ENCODE measurements around the gene RAB11A. TPM values are rescaled to one million over a fixed set of nuclear protein-coding genes. Genes with fewer than 3 reads are reported as not detected.

Gene RAB11A
- total and polyA plus RNA-seq, 2 of the 13 experiments (the other 11 are each of a cell fraction or from before 2014, with no cell fraction given): 161 to 162 TPM

- TF ChIP-seq ZNF446 (CRISPR knock-in tag; IDR thresholded peaks at IDR 0.05) (0 out of 2 replicates have a peak, but pooled peaks have one; percentile 58), ELF1 (CRISPR knock-in tag; IDR thresholded peaks at IDR 0.05) (peak; percentile 70), ZNF607 (CRISPR knock-in tag; IDR thresholded peaks at IDR 0.05; ENCODE audit: borderline replicate concordance) (peak; percentile 22; the same call in 1 of the 2 replicates), ZNF382 (CRISPR knock-in tag; IDR thresholded peaks at IDR 0.05; ENCODE audit: borderline replicate concordance) (no peak), HNF1A (IDR thresholded peaks at IDR 0.05; ENCODE audit: low read depth) (peak; percentile 87), HNF1A (CRISPR knock-in tag; IDR thresholded peaks at IDR 0.05; ENCODE audit: borderline replicate concordance) (peak; percentile 94), MTA3 (CRISPR knock-in tag; IDR thresholded peaks at IDR 0.05) (no peak), KDM2A (CRISPR knock-in tag; IDR thresholded peaks at IDR 0.05; ENCODE audit: borderline replicate concordance, low read depth) (no peak), ZFP91 (CRISPR knock-in tag; IDR thresholded peaks at IDR 0.05; ENCODE audit: borderline replicate concordance) (peak; percentile 59; the same call in 1 of the 2 replicates), ZFP82 (CRISPR knock-in tag; IDR thresholded peaks at IDR 0.05; ENCODE audit: borderline replicate concordance) (no peak), CSRNP1 (CRISPR knock-in tag; IDR thresholded peaks at IDR 0.05) (peak; percentile 85), ZNF510 (CRISPR knock-in tag; IDR thresholded peaks at IDR 0.05; ENCODE audit: low read depth) (peak; percentile 90), MIXL1 (CRISPR knock-in tag; IDR thresholded peaks at IDR 0.05) (peak; percentile 74; the same call in 1 of the 2 replicates), MYPOP (CRISPR knock-in tag; IDR thresholded peaks at IDR 0.05) (peak; percentile 71; the same call in 1 of the 2 replicates), CBFB (CRISPR knock-in tag; IDR thresholded peaks at IDR 0.05) (no peak)
Measured at GRCh38 chr15:65832549-65833364, 36.5 kb upstream of the RAB11A start (continued).

Data from HepG2 (cell line).